Prostate gland (tissue), 2 donors: ENCODE measurements around the gene CHST2.

Experiments used
- POLR2A ChIP-seq: fragments of 450-650 bp; IDR thresholded peaks from one replicate; pipeline ENCODE4 v1.6.1; 2016; ENCODE audit warnings: antibody characterized with exemption, mild to moderate bottlenecking
- TF ChIP-seq, protein P1 (sequence below), 4 experiments: fragments of 200-600 bp in 2 of 4; fragments of 450-650 bp in 2 of 4; sonication (generic) in 2 of 4; IDR thresholded peaks; 1 replicate in 3 of 4; 2 replicates in 1 of 4; pipeline ENCODE4 v1.5.1; 2016 to 2019; ENCODE audit warnings: antibody characterized with exemption in 4 of 4, mild to moderate bottlenecking in 2 of 4, moderate library complexity in 2 of 4

DNA sequence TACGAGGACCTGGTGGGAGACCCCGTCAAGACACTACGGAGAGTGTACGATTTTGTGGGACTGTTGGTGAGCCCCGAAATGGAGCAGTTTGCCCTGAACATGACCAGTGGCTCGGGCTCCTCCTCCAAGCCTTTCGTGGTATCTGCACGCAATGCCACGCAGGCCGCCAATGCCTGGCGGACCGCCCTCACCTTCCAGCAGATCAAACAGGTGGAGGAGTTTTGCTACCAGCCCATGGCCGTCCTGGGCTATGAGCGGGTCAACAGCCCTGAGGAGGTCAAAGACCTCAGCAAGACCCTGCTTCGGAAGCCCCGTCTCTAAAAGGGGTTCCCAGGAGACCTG lies 2.5 kb downstream of the CHST2 start:
- TF ChIP-seq, protein P1, sequence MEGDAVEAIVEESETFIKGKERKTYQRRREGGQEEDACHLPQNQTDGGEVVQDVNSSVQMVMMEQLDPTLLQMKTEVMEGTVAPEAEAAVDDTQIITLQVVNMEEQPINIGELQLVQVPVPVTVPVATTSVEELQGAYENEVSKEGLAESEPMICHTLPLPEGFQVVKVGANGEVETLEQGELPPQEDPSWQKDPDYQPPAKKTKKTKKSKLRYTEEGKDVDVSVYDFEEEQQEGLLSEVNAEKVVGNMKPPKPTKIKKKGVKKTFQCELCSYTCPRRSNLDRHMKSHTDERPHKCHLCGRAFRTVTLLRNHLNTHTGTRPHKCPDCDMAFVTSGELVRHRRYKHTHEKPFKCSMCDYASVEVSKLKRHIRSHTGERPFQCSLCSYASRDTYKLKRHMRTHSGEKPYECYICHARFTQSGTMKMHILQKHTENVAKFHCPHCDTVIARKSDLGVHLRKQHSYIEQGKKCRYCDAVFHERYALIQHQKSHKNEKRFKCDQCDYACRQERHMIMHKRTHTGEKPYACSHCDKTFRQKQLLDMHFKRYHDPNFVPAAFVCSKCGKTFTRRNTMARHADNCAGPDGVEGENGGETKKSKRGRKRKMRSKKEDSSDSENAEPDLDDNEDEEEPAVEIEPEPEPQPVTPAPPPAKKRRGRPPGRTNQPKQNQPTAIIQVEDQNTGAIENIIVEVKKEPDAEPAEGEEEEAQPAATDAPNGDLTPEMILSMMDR (IDR thresholded peaks at IDR 0.05) = no peak
- no peak for TF ChIP-seq POLR2A
